HCT116 (cell line): ENCODE measurements around the gene ZNF398.

Experiments
- CEBPB ChIP-seq: IDR thresholded peaks from 2 replicates; pipeline ENCODE4 v1.6.1; 2012; ENCODE audit warnings: low read depth
- EZH2 ChIP-seq: fragments of 200-600 bp; sonication (generic); IDR thresholded peaks from 2 replicates; pipeline ENCODE4 v1.6.1; 2017; ENCODE audit warnings: antibody characterized with exemption, mixed run types
- EZH2phosphoT487 ChIP-seq: fragments of 200-600 bp; IDR thresholded peaks from 2 replicates; pipeline ENCODE4 v1.6.1; 2018; ENCODE audit warnings: antibody characterized with exemption, borderline replicate concordance
- POLR2A ChIP-seq: IDR thresholded peaks from 2 replicates; pipeline ENCODE4 v1.7.0; 2011; ENCODE audit warnings: borderline replicate concordance; ENCODE audit not compliant: insufficient read depth, insufficient read length; ENCODE audit errors: extremely low read depth
- POLR2AphosphoS5 ChIP-seq: IDR thresholded peaks from 2 replicates; pipeline ENCODE4 v1.6.1; 2011; ENCODE audit warnings: mild to moderate bottlenecking, low read depth, low read length, moderate library complexity
- RAD21 ChIP-seq: IDR thresholded peaks from 2 replicates; pipeline ENCODE4 v1.6.1; 2012; ENCODE audit warnings: low read depth, mild to moderate bottlenecking
- TF ChIP-seq, protein P1 (sequence below), 3 experiments: fragments of 200-600 bp in 1 of 3; sonication (generic) in 1 of 3; IDR thresholded peaks in 2 of 3; conservative IDR thresholded peaks in 1 of 3; 2 replicates each; pipeline ENCODE4 v1.5.1; 2012 to 2017; ENCODE audit warnings: low read depth in 2 of 3, low read length in 2 of 3, antibody characterized with exemption in 1 of 3, borderline replicate concordance in 1 of 3, control low read depth in 1 of 3, mild to moderate bottlenecking in 1 of 3, mixed read lengths in 1 of 3, mixed run types in 1 of 3, moderate library complexity in 1 of 3; ENCODE audit not compliant: insufficient read depth in 1 of 3
- TF ChIP-seq, protein P2 (sequence below): IDR thresholded peaks from 2 replicates; pipeline ENCODE4 v1.6.1; 2012

DNA sequence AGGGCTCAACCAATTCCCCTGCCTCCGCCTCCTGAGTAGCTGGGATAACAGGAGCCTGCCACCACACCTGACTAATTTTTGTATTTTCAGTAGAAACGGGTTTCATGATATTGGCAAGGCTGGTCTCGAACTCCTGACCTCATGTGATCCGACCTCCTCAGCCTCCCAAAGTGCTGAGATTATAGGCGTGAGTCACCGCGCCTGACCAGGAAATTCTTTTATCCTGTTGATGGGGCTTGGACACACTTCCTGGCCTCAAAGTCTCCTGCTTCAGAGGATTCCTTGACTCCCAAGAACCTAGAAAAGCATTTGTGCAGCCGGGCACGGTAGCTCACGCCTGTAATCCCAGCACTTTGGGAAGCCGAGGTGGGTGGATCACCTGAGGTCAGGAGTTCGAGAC is 37.3 kb upstream of the ZNF398 start:
- TF ChIP-seq RAD21 (no peak), POLR2A (no peak), EZH2 (no peak), CEBPB (no peak), EZH2phosphoT487 (no peak), POLR2AphosphoS5 (no peak)
- TF ChIP-seq, protein P1, sequence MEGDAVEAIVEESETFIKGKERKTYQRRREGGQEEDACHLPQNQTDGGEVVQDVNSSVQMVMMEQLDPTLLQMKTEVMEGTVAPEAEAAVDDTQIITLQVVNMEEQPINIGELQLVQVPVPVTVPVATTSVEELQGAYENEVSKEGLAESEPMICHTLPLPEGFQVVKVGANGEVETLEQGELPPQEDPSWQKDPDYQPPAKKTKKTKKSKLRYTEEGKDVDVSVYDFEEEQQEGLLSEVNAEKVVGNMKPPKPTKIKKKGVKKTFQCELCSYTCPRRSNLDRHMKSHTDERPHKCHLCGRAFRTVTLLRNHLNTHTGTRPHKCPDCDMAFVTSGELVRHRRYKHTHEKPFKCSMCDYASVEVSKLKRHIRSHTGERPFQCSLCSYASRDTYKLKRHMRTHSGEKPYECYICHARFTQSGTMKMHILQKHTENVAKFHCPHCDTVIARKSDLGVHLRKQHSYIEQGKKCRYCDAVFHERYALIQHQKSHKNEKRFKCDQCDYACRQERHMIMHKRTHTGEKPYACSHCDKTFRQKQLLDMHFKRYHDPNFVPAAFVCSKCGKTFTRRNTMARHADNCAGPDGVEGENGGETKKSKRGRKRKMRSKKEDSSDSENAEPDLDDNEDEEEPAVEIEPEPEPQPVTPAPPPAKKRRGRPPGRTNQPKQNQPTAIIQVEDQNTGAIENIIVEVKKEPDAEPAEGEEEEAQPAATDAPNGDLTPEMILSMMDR (IDR thresholded peaks at IDR 0.05 in 2 of 3, conservative IDR thresholded peaks at IDR 0.05 in 1 of 3; ENCODE audit: borderline replicate concordance in 1 of 3, insufficient read depth in 1 of 3, low read depth in 2 of 3, low read length in 2 of 3), result no peak
- TF ChIP-seq, protein P2, sequence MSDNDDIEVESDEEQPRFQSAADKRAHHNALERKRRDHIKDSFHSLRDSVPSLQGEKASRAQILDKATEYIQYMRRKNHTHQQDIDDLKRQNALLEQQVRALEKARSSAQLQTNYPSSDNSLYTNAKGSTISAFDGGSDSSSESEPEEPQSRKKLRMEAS, result no peak
